Caco-2 (cell line): Measurements from ENCODE around the gene PTPN7. TPM values are rescaled to one million over a fixed set of nuclear protein-coding genes. Genes with fewer than 3 reads are reported as not detected.
A peak's percentile ranks its signal among the peaks of the same experiment; 100 is the strongest.

ENCODE experiments used
- BruUV-seq: library from RNA; stranded (reverse); fragments of 400-500 nt; replicated peaks from 2 replicates; lab custom pipeline; 2021; lab: Mats Ljungman, UMichigan
- CTCF ChIA-PET: fragments of 300-600 bp; sonication (Branson Sonifier 250); formaldehyde crosslinking; loops from one replicate; lab custom pipeline; 2022; ENCODE audit warnings: antibody characterized with exemption; lab: Charles Lee
- POLR2A ChIA-PET: fragments of 300-600 bp; sonication (Branson Sonifier 250); formaldehyde crosslinking; loops from one replicate; lab custom pipeline; 2022; ENCODE audit warnings: antibody characterized with exemption; lab: Charles Lee
- DNase-seq, 2 experiments: peaks; one replicate each; pipeline versions ENCODE4 v3.0.0 to v3.0.0-alpha.2; 2020 to 2022
- H3K27me3 ChIP-seq: replicated peaks from 2 replicates; pipeline ENCODE4 v1.6.0; 2011; ENCODE audit warnings: low read length; ENCODE audit not compliant: control insufficient read depth, insufficient read depth
- H3K36me3 ChIP-seq: 2 replicates; pipeline ENCODE4 v1.5.1; 2011; ENCODE audit warnings: low read length; ENCODE audit not compliant: control insufficient read depth, insufficient read depth
- H3K4me1 ChIP-seq: fragments of 250-450 bp; sonication (Bioruptor Pico); 2 replicates; pipeline ENCODE4 v1.5.1; 2020; ENCODE audit warnings: mild to moderate bottlenecking
- H3K4me3 ChIP-seq: 2 replicates; pipeline ENCODE4 v1.5.1; 2011; ENCODE audit warnings: low read depth, mild to moderate bottlenecking, control low read depth, low read length
- H3K9me3 ChIP-seq: fragments of 250-450 bp; sonication (Bioruptor Pico); 2 replicates; pipeline ENCODE4 v1.5.1; 2020; ENCODE audit warnings: mild to moderate bottlenecking, moderate library complexity
- H3K27ac Mint-ChIP-seq: one replicate; pipeline ENCODE4 v1.8.0; 2022; ENCODE audit warnings: mixed read lengths; ENCODE audit not compliant: unreplicated experiment
- H3K27me3 Mint-ChIP-seq: one replicate; pipeline ENCODE4 v1.8.0; 2022; ENCODE audit warnings: mixed read lengths; ENCODE audit not compliant: insufficient read depth, unreplicated experiment
- H3K36me3 Mint-ChIP-seq: one replicate; pipeline ENCODE4 v1.8.0; 2022; ENCODE audit warnings: mild to moderate bottlenecking, mixed read lengths; ENCODE audit not compliant: insufficient read depth, unreplicated experiment
- H3K4me1 Mint-ChIP-seq: one replicate; pipeline ENCODE4 v1.8.0; 2022; ENCODE audit warnings: low read depth, mixed read lengths; ENCODE audit not compliant: unreplicated experiment
- H3K4me3 Mint-ChIP-seq: one replicate; pipeline ENCODE4 v1.8.0; 2022; ENCODE audit warnings: mild to moderate bottlenecking, moderate library complexity, mixed read lengths; ENCODE audit not compliant: unreplicated experiment
- H3K9me3 Mint-ChIP-seq: one replicate; pipeline ENCODE4 v1.8.0; 2022; ENCODE audit warnings: mixed read lengths; ENCODE audit not compliant: unreplicated experiment
- CTCF ChIP-seq, 2 experiments: fragments of 200-600 bp in 1 of 2; IDR thresholded peaks; 1 replicate in 1 of 2; 2 replicates in 1 of 2; pipeline versions ENCODE4 v1.5.1 to v1.8.0; 2011 to 2022; ENCODE audit warnings: antibody characterized with exemption in 1 of 2, control low read depth in 1 of 2, inconsistent platforms in 1 of 2, low read depth in 1 of 2, low read length in 1 of 2, mild to moderate bottlenecking in 1 of 2, moderate library complexity in 1 of 2; ENCODE audit not compliant: insufficient read depth in 1 of 2, severe bottlenecking in 1 of 2, unreplicated experiment in 1 of 2
- intact Hi-C: fragments of 100-400 bp; cut with micrococcal nuclease; formaldehyde crosslinking; loops from one replicate; pipeline ENCODE4 v1.10.0; 2022; ENCODE audit not compliant: unreplicated experiment
- total RNA-seq: library from RNA; stranded (reverse); gene quantifications from 2 replicates; pipeline ENCODE4 v1.2.3, GENCODE V29; 2022

The PTPN7 gene
- total RNA-seq, 1 experiment from 2014 or later: not detected

- Histone ChIP-seq H3K4me1 (peaks cover 45% of the 10 kb centered on the region), H3K9me3 (no peaks in the 10 kb centered on the region), H3K4me3 (no peak overlapping the region), H3K27me3 (no peaks in the 10 kb centered on the region), H3K36me3 (no peaks in the 10 kb centered on the region)
- Mint-ChIP-seq H3K9me3 (no peaks in the 10 kb centered on the region), H3K27ac (peak overlapping the region; percentile 43), H3K36me3 (no peaks in the 10 kb centered on the region), H3K4me1 (peaks cover 42% of the 10 kb centered on the region), H3K27me3 (no peaks in the 10 kb centered on the region), H3K4me3 (no peak overlapping the region)
- no TSS peak for BruUV-seq
- no peak for DNase-seq
- no peak for TF ChIP-seq CTCF (IDR thresholded peaks at IDR 0.05; ENCODE audit: insufficient read depth in 1 of 2, low read depth in 1 of 2, low read length in 1 of 2, severe bottlenecking in 1 of 2, unreplicated experiment in 1 of 2)
- intact Hi-C loops: loop anchor here (2.0 kb wide), 1 partner anchor 27 kb away; no protein-coding TSS in a partner anchor
- POLR2A ChIA-PET: no interaction called here
- CTCF ChIA-PET: interaction anchor here (0.6 kb wide), 1 partner anchor 96 kb away, joined by 3 read pairs; no protein-coding TSS in a partner anchor
Measured at GRCh38 chr1:202104073-202104472, 56.3 kb downstream of the PTPN7 start.

- Mint-ChIP-seq H3K4me3 (no peak overlapping the region), H3K9me3 (no peaks in the 10 kb centered on the region), H3K36me3 (no peaks in the 10 kb centered on the region), H3K27ac (no peak overlapping the region), H3K4me1 (peaks cover 23% of the 10 kb centered on the region), H3K27me3 (no peaks in the 10 kb centered on the region)
- Histone ChIP-seq H3K36me3 (no peaks in the 10 kb centered on the region), H3K4me1 (peaks cover 22% of the 10 kb centered on the region), H3K4me3 (no peak overlapping the region), H3K27me3 (no peaks in the 10 kb centered on the region), H3K9me3 (no peaks in the 10 kb centered on the region)
- BruUV-seq: no TSS peak
- no peak for DNase-seq
- POLR2A ChIA-PET: no interaction called here
- CTCF ChIA-PET: no interaction called here
- intact Hi-C loops: no loop called here
- no peak for TF ChIP-seq CTCF (IDR thresholded peaks at IDR 0.05; ENCODE audit: insufficient read depth in 1 of 2, low read depth in 1 of 2, low read length in 1 of 2, severe bottlenecking in 1 of 2, unreplicated experiment in 1 of 2)
Measured at GRCh38 chr1:202101184-202101583, 59.2 kb downstream of the PTPN7 start.

Other genes with a start within 250 kb of the PTPN7 start
- gene LMOD1, start 214.1 kb downstream of the PTPN7 start, total RNA-seq: 0.11 TPM in 1 of 2 replicates, not detected in the other
- 63.7 and 64.1 TPM in 2 replicates for gene TIMM17A, start 205.1 kb downstream of the PTPN7 start, total RNA-seq
- gene RNPEP, start 178.0 kb downstream of the PTPN7 start, total RNA-seq: 75.9 and 83.0 TPM in 2 replicates
- gene ELF3, start 150.0 kb downstream of the PTPN7 start, total RNA-seq: 116 and 126 TPM in 2 replicates
- gene GPR37L1, start 37.7 kb downstream of the PTPN7 start, total RNA-seq: 0.07 TPM in 2 replicates
- gene ARL8A, start 15.9 kb downstream of the PTPN7 start, total RNA-seq: 25.0 and 27.8 TPM in 2 replicates
- 0.36 TPM in 1 of 2 replicates, not detected in the other for gene LGR6, start 33.2 kb upstream of the PTPN7 start, total RNA-seq
- gene UBE2T, start 181.3 kb upstream of the PTPN7 start, total RNA-seq: 53.4 and 59.3 TPM in 2 replicates
- 16.4 and 22.4 TPM in 2 replicates for gene PPP1R12B, start 188.1 kb upstream of the PTPN7 start, total RNA-seq